NCI-H510A treated with DMSO at 0.1 percent for 48 hours (cell line): ENCODE data around the gene UROC1.

ENCODE experiments used
- DNase-seq: peaks from one replicate; lab custom pipeline; 2025; lab: John Stamatoyannopoulos, UW

UROC1 gene

DNA sequence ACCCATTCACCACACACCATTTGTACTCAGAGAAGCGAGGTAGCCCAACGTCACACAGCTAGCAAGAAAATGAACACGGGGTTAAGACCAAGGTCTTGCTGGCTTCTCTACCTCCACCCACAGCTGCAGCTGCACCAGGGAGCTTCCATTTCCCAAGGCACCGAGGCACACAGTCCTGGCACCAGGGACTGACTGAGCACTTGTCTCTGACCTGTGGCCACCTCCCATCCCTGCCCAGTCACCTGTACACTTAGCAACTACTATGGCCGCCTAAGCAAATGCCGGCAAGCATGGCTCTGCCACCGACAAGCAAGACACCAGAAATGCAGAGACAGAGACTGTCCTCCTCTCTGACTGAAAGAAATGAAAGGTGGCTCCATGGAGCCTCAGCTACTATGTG lies 57.2 kb downstream of the UROC1 start:
- DNase-seq: no peak

DNA sequence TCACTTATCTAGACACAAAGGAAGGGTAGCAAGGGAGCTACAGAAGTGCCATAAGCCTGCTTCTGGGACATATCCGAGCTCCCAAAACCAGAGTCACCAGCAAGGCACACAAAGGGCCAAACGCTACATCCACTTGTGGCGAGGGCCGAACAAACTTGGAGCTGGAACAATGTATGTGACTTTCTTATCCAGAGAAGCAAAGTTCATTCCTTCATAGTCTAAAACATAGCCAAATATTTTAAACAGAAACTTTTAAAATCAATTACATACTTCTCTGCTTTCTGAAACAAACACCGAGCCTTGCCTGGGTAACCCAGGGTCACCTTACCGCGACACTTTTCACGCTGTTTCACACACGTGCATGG lies 57.8 kb downstream of the UROC1 start:
- DNase-seq: no peak

GRCh38 chr3:126459111-126459762 lies 58.3 kb downstream of the UROC1 start:
- no peak for DNase-seq

GRCh38 chr3:126456766-126457388 lies 60.7 kb downstream of the UROC1 start:
- DNase-seq: no peak

DNA sequence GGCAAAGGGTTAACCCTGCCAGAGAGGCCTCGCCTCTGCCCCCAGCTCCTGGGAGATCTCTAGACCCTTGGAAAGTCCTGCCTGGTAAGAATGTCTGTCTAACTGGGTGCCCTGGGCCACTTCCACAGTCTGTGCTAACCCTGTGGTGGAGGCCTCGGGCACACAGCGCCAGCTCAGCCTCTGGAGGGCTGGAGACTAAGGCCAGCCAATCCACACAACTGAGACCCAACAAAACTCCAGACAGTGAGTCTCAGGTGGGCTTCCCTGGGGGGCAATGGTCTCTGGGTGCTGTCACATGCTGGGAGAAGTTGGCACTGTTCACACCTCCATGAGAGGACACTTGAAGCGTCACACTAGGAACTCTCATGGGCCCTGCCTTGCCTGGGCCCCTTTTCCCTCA lies 61.4 kb downstream of the UROC1 start:
- no peak for DNase-seq

GRCh38 chr3:126454437-126455198 lies 63.0 kb downstream of the UROC1 start:
- DNase-seq: no peak

GRCh38 chr3:126454025-126454424 lies 63.5 kb downstream of the UROC1 start:
- DNase-seq: no peak

DNA sequence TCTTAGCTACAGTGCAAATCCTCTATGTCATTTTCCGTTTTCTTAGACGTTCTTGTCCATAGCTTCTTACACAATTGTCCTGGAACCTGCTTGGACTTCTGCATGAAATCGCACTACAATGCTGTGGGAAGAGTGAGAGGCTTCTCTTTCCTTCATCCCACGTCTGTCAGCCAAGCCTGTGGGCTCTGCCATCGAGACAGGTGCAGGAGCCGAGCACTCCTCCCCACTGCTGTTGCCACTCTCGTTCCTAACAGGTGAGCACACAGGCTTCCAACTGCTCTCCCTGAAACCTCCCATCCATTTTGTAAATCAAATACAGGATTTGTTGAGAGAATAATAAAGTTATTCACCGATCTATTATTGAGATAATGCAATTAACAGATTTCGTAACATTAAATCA lies 65.4 kb downstream of the UROC1 start:
- DNase-seq: no peak

GRCh38 chr3:126451511-126451910 lies 66.1 kb downstream of the UROC1 start:
- DNase-seq: no peak

DNA sequence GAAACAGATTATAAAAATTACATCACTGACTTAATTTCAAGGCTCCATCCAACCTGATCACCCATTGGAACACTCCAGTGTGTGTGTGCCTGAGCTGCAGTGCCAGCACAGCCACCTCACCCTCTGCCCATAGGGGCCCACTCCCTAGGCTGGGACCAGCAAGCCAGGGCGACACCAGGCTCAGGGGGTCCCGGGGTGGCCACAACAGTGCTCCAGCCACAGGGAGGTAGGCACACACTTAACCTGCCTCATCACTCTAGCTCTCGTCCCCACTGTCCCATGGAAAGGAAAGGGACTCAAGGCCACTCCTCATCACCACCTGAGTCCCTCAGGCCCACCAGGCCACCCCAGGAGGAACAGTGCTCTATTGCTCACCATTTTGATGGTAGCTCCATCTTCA lies 66.8 kb downstream of the UROC1 start:
- no peak for DNase-seq

DNA sequence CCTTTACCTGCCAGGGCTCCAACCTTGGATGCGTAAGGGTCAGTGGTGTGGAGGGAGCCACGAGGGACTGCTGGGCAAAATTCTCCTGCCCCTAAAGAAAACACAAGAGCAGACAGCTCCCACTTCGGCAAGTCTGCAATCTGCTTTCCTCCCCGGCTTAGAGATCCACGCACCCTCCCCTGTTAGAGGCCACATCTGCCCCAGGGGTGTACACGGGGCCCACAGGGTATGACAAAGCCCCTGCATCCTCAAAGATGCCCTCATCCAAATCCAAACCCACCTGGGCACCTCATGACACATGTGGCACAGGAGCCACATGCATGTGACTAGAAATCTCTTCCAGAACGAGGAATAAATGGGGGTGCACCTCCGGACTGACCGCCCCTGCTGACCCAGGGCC lies 67.4 kb downstream of the UROC1 start:
- DNase-seq: no peak

GRCh38 chr3:126449621-126450051 lies 67.9 kb downstream of the UROC1 start:
- no peak for DNase-seq

DNA sequence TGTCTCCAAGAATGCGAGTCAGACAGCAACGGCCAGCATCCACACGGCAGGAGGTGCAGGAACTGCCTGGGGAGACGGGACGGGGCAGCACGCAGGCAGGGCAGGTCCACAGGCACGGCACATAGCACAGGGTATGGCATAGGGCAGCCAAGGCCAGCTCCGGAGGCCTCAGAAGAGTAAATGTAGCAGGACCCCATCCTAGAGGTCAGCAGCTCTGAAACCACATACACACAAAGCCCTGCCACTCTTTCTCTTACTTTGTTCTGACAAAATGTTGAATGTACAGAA lies 68.7 kb downstream of the UROC1 start:
- no peak for DNase-seq

- DNase-seq: no peak
These were observed 69.3 kb downstream of the UROC1 start for GRCh38 chr3:126448136-126448892.

- DNase-seq: no peak
These were observed 70.0 kb downstream of the UROC1 start for GRCh38 chr3:126447456-126448106.

DNA sequence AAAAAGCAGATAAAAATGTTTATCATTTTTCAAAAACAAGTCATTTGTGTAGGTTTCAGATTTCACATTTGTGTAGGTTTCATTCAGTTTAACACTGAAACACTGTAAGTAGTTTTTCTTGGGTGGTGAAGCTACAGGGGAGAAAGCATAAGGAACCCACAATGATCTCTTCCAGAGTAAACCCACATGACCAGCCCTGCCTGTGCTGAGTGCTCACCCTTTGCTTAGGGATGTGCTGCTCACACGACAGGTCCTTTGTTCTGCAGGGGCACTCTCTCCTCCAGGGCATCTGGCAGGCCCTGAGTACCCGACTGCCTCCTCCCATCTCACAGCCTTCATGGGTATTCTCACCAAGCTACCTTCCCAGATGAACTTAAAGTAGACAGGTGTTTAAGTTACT lies 70.8 kb downstream of the UROC1 start:
- no peak for DNase-seq

DNA sequence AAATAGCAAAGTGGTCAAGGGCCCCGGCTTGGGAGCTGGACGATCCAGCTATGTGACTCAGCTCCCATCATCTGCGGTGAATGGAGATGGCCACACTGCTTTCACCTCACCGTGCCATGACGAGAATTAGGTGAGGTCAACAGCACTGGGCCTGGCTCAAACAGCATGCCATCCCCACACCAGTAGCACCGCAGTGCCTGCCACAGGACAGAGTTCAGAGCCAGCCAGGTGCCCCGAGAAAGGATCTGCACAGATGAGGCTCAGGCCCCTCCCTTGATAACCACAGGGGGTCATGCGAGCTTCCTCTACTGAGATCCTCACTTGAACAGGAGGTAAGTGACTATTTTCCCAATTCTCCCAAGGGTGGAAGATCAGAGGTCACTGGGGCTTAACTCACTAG lies 71.3 kb downstream of the UROC1 start:
- DNase-seq: no peak

- DNase-seq: no peak
These were observed 72.1 kb downstream of the UROC1 start for GRCh38 chr3:126445506-126445905.

DNA sequence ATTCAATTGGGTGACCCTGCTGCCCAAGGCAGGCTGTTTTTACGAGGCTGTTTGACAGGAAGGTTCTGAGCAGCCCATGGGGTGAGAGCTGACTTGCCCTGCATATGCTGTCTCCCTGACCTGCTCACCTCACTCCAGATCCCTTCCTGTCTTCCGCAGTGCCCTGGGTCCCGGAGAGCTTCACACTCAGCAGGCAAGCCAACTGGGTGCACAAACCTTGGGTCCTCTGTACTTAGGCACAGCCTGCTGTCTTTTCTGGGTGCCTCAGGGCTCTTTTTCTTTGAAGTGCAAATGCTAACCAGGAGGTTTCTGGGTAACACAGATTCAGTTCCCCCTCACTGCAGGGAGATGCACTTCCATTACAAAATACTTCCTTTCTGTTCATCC lies 74.7 kb downstream of the UROC1 start:
- no peak for DNase-seq

DNA sequence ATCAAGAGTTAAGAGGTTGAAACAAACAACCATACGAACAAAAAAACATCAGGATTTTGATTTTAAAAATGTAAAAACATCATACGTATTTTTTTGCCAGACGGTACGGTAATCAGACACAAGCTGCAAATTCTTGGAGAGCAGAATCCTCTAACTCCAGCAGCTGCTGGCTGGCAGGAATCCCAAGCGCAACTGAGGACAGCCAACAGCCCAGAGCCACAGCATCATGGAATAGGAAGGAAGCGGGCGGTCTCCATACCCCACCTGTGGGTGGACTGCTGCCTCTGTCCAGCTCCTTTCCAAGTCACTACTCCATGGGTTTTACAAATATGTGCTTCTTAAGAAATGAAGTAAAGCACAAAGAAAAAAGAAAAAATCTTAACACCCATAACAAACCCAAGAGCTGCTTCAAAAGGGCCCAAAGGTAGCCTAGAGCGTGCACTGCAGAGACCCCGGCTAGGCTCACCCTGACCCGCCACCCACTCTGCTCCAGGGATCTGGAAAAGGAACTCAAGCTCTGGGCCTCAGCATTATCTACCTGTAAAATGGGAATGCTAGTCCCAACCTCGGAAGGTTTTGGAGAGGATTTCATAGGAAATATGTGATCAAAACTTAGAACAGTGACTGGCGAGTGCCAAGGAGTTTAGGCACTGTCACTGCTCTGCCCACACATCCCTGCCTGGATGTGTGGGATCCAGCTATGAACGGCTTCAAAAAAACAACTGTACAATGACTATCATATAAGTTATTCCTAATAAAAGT lies 75.3 kb downstream of the UROC1 start:
- no peak for DNase-seq

DNA sequence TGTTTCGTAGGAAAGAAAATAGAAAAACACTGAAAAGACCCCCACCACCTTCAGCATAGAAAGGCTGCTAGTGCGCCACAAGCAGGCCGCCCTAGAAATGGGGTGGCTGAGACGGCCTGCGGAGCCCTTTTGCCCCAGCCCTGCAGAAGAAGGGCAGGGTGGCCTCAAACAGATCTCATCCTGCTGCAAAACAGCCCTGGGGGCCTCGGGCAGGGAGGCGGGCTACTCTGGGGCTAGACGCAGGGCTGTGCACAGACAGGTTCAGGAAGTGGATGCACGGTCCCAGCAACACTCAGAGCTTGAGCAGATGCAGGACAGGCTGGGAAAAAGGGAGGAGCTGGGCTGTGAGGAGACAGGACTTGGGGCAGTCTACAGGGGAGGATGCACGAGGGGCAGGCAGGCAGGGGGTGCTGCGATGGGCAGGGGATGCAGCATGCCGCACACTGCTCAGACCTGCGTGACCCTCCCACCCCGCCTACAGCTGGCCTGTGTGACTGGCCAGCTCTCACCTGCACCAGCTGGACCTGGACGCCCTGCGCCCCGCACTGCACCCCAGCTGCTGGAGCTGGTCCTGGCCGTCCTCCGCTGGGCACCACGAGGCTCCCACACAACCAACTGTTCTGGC lies 76.2 kb downstream of the UROC1 start:
- no peak for DNase-seq
